HL-60 (cell line): ENCODE measurements around the gene SERPINA1.
A peak's percentile ranks its signal among the peaks of the same experiment; 100 is the strongest.

ENCODE experiments used
- DNase-seq, 2 experiments: peaks; one replicate each; pipeline ENCODE4 v3.0.0-alpha.2; 2010 to 2020; ENCODE audit warnings: low read depth in 1 of 2, low spot score in 1 of 2
- H3K27ac ChIP-seq: fragments of 250-450 bp; sonication (Bioruptor Pico); replicated peaks from 2 replicates; pipeline ENCODE4 v1.5.1; 2020; ENCODE audit warnings: mild to moderate bottlenecking, moderate library complexity
- H3K27me3 ChIP-seq: fragments of 250-450 bp; sonication (Bioruptor Pico); 2 replicates; pipeline ENCODE4 v1.5.1; 2021; ENCODE audit warnings: mild to moderate bottlenecking, moderate library complexity; ENCODE audit not compliant: insufficient read depth, poor library complexity, severe bottlenecking
- H3K4me3 ChIP-seq: replicated peaks from 2 replicates; pipeline ENCODE4 v1.5.1; 2011; ENCODE audit warnings: mild to moderate bottlenecking, control low read depth, low read length; ENCODE audit not compliant: insufficient read depth
- GABPA ChIP-seq: IDR thresholded peaks from 2 replicates; pipeline ENCODE4 v1.6.1; 2012; ENCODE audit warnings: low read depth
- POLR2AphosphoS5 ChIP-seq: IDR thresholded peaks from 2 replicates; pipeline ENCODE4 v1.6.1; 2012; ENCODE audit warnings: low read depth
- SPI1 ChIP-seq: IDR thresholded peaks from 2 replicates; pipeline ENCODE4 v1.6.1; 2012; ENCODE audit warnings: low read depth, mild to moderate bottlenecking, borderline replicate concordance
- TF ChIP-seq, protein P1 (sequence below): IDR thresholded peaks from one replicate; pipeline ENCODE4 v1.5.1; 2011; ENCODE audit warnings: low read length, control low read depth, inconsistent platforms; ENCODE audit not compliant: insufficient read depth
- TF ChIP-seq, protein P2 (sequence below): IDR thresholded peaks from 2 replicates; pipeline ENCODE4 v1.6.1; 2012; ENCODE audit warnings: low read depth; ENCODE audit not compliant: insufficient replicate concordance

Gene SERPINA1

DNA sequence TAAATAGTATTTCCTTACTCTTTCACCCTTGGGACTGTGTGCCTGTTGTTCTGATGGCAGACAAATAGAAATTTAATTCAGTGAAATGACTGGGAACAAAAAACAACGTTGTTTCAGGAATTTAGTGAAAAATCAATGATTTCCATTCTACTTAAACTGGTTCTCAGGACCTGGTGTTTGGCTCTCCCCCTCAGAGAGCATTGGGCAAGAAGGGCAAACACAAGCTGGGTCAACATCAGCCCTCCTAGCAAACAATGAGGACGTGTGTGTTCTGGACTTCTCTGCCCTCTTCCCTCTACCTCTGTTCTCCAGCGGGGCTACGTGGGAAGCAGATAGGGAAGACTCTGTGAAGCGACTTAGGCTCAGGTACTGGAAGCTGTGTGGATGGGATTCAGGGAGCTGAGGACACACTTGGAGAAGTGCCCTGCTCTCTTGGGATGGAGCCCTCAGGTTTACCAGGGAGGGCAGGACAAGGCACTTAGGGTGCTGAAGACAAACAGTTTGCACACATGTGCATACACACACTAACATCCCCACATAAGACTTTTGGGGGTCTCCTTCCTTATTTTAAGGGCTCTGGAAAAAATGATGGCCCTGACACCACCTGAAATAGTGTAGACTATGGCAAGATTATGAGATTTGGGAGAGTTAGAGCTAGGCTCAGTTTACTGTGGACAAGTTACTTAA is 7.6 kb upstream of the SERPINA1 start:
- TF ChIP-seq, protein P1, sequence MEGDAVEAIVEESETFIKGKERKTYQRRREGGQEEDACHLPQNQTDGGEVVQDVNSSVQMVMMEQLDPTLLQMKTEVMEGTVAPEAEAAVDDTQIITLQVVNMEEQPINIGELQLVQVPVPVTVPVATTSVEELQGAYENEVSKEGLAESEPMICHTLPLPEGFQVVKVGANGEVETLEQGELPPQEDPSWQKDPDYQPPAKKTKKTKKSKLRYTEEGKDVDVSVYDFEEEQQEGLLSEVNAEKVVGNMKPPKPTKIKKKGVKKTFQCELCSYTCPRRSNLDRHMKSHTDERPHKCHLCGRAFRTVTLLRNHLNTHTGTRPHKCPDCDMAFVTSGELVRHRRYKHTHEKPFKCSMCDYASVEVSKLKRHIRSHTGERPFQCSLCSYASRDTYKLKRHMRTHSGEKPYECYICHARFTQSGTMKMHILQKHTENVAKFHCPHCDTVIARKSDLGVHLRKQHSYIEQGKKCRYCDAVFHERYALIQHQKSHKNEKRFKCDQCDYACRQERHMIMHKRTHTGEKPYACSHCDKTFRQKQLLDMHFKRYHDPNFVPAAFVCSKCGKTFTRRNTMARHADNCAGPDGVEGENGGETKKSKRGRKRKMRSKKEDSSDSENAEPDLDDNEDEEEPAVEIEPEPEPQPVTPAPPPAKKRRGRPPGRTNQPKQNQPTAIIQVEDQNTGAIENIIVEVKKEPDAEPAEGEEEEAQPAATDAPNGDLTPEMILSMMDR = no peak
- TF ChIP-seq, protein P2, sequence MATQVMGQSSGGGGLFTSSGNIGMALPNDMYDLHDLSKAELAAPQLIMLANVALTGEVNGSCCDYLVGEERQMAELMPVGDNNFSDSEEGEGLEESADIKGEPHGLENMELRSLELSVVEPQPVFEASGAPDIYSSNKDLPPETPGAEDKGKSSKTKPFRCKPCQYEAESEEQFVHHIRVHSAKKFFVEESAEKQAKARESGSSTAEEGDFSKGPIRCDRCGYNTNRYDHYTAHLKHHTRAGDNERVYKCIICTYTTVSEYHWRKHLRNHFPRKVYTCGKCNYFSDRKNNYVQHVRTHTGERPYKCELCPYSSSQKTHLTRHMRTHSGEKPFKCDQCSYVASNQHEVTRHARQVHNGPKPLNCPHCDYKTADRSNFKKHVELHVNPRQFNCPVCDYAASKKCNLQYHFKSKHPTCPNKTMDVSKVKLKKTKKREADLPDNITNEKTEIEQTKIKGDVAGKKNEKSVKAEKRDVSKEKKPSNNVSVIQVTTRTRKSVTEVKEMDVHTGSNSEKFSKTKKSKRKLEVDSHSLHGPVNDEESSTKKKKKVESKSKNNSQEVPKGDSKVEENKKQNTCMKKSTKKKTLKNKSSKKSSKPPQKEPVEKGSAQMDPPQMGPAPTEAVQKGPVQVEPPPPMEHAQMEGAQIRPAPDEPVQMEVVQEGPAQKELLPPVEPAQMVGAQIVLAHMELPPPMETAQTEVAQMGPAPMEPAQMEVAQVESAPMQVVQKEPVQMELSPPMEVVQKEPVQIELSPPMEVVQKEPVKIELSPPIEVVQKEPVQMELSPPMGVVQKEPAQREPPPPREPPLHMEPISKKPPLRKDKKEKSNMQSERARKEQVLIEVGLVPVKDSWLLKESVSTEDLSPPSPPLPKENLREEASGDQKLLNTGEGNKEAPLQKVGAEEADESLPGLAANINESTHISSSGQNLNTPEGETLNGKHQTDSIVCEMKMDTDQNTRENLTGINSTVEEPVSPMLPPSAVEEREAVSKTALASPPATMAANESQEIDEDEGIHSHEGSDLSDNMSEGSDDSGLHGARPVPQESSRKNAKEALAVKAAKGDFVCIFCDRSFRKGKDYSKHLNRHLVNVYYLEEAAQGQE = no peak
- TF ChIP-seq SPI1 (no peak), POLR2AphosphoS5 (no peak), GABPA (no peak)
- no peak overlapping the region for H3K4me3 ChIP-seq
- H3K27me3 ChIP-seq = no peaks in the 10 kb centered on the region
- H3K27ac ChIP-seq = peak overlapping the region; percentile 69
- DNase-seq = no peak

DNA sequence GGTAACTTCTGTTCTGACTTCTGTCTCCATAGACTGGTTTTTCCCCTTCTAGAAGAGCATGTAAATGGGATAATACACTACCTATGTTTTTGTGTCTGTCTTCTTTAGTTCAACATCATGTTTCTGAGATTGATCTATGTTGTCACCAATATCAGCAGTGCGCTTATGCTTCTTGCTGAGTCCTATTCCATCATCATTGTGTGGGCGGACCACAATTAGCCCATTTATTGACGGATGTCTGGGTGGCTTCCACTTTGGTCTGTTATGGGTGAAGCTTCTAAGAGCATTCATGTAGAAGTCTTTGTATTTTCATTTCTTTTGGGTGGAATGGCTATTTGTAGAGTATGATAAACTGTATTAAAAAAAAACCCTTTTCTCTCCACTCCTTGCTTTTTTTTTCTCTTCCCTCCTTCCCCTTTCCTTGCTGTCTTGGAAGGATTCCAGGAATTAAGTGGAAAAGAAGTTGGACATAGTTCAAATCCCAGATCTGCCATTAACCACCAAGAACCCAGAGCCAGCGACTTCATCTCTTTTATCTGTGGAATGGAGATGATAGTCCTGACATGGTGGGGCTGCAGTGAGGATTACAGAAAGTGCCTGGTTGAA is 7.0 kb upstream of the SERPINA1 start:
- Histone ChIP-seq H3K4me3 (no peak overlapping the region), H3K27ac (peak overlapping the region; percentile 69), H3K27me3 (no peaks in the 10 kb centered on the region)
- DNase-seq = peak in 1 of 2 experiments; percentile 32
- TF ChIP-seq GABPA (no peak), SPI1 (no peak), POLR2AphosphoS5 (no peak)
- TF ChIP-seq, protein P2 = no peak
- TF ChIP-seq, protein P1 = no peak

DNA sequence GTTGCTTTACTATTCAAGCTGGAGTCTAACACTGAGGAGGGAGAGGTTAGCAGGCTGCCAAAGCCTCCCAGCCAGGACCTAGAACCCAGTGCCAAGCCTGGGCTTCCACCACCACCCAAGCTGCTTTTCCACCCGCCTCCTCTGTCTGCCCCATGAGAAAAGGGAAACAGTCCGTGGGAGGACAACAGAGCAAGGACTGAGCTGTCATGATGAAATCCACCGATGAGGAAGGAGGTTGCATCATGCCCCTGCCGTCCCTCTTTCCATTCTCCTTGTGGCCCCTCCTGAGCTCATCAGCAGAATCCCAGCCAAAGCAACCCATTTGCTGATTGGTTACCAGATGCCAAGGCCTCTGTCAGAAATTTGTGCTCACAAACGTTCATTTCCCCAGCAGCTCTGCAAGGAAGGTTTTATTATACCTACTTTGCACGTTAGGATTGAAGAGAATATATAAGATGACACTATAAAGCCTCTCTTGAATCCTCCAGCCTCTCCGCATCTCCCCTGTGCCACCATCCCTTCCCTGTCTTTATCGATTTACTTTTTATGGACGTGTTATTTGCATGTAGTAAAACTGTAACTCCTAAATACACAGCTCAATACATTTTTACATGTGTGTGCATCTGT is 6.3 kb upstream of the SERPINA1 start:
- no peak overlapping the region for H3K4me3 ChIP-seq
- H3K27me3 ChIP-seq = no peaks in the 10 kb centered on the region
- peak overlapping the region; percentile 69 for H3K27ac ChIP-seq
- TF ChIP-seq, protein P2 = peak; percentile 37
- TF ChIP-seq POLR2AphosphoS5 (peak; percentile 91), SPI1 (0 out of 2 replicates have a peak, but pooled peaks have one; percentile 20), GABPA (no peak; the same call in 1 of the 2 replicates)
- TF ChIP-seq, protein P1 = no peak
- DNase-seq = peak; percentile 95 to 96
